Prostate gland (tissue), 2 donors: ENCODE data around the gene NUF2.

Source experiments
- CTCF ChIP-seq, 4 experiments: fragments of 200-600 bp in 2 of 4; fragments of 450-650 bp in 2 of 4; sonication (generic) in 2 of 4; IDR thresholded peaks; 1 replicate in 3 of 4; 2 replicates in 1 of 4; pipeline ENCODE4 v1.5.1; 2016 to 2019; ENCODE audit warnings: antibody characterized with exemption in 4 of 4, mild to moderate bottlenecking in 2 of 4, moderate library complexity in 2 of 4
- POLR2AphosphoS5 ChIP-seq: sonication (generic); formaldehyde crosslinking; IDR thresholded peaks from one replicate; pipeline ENCODE4 v1.6.1; 2017; ENCODE audit warnings: antibody characterized with exemption

GRCh38 chr1:163346326-163346870 is 24.6 kb downstream of the NUF2 start:
- TF ChIP-seq CTCF (IDR thresholded peaks at IDR 0.05) (no peak), POLR2AphosphoS5 (no peak)
